GM12873 (cell line): ENCODE results near the gene DENND1B.
A peak's percentile ranks its signal among the peaks of the same experiment; 100 is the strongest.

Experiments used
- TF ChIP-seq, protein P1 (sequence below): IDR thresholded peaks from 2 replicates; pipeline ENCODE4 v1.5.1; 2012; ENCODE audit warnings: low read depth, mild to moderate bottlenecking, moderate library complexity, low read length, control low read depth; ENCODE audit not compliant: insufficient read depth; ENCODE audit errors: missing control alignments

Gene DENND1B

GRCh38 chr1:197737916-197738315 lies 37.4 kb downstream of the DENND1B start:
- TF ChIP-seq, protein P1, sequence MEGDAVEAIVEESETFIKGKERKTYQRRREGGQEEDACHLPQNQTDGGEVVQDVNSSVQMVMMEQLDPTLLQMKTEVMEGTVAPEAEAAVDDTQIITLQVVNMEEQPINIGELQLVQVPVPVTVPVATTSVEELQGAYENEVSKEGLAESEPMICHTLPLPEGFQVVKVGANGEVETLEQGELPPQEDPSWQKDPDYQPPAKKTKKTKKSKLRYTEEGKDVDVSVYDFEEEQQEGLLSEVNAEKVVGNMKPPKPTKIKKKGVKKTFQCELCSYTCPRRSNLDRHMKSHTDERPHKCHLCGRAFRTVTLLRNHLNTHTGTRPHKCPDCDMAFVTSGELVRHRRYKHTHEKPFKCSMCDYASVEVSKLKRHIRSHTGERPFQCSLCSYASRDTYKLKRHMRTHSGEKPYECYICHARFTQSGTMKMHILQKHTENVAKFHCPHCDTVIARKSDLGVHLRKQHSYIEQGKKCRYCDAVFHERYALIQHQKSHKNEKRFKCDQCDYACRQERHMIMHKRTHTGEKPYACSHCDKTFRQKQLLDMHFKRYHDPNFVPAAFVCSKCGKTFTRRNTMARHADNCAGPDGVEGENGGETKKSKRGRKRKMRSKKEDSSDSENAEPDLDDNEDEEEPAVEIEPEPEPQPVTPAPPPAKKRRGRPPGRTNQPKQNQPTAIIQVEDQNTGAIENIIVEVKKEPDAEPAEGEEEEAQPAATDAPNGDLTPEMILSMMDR, result no peak

GRCh38 chr1:197736685-197737084 lies 38.6 kb downstream of the DENND1B start:
- TF ChIP-seq, protein P1, result no peak

DNA sequence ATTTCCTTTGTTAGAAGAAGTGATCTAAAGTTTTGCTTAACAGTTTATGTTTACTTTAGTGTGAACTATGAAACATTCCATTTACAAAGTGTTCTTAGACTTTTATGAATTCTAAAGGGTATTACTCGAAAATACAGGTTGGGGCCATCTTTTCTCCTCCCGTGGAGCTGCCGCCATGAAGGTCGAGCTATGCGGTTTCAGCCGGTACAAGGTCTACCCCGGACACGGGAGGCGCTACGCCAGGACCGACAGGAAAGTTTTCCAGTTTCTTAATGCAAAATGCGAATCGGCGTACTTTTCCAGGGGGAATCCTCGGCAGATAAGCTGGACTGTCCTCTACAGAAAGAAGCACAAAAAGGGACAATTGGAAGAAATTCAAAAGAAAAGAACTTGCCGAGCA lies 39.8 kb downstream of the DENND1B start:
- TF ChIP-seq, protein P1, result no peak

DNA sequence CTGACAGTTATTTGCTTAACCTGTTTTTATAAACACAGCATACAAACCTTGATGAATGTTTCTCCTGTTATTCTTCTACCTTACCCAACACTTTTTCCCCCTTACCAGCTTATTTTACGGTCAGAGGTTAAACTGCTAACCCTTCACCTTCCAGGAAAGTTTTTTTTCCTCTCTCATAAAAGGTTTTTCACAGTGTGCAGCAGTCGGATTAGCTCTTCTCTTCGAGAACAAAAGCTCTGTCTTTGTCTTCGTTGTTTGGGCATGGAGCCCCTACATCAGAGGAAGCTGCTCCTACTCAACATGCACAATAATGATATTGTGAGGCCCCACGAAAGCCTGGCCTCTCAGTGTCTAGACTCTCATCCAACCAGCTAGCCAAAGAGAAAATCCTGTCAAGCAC lies 42.0 kb downstream of the DENND1B start:
- TF ChIP-seq, protein P1, result no peak

- TF ChIP-seq, protein P1, result no peak
Measured at GRCh38 chr1:197732187-197732586, 43.1 kb downstream of the DENND1B start.

GRCh38 chr1:197731449-197731848 lies 43.8 kb downstream of the DENND1B start:
- TF ChIP-seq, protein P1, result peak; percentile 3

DNA sequence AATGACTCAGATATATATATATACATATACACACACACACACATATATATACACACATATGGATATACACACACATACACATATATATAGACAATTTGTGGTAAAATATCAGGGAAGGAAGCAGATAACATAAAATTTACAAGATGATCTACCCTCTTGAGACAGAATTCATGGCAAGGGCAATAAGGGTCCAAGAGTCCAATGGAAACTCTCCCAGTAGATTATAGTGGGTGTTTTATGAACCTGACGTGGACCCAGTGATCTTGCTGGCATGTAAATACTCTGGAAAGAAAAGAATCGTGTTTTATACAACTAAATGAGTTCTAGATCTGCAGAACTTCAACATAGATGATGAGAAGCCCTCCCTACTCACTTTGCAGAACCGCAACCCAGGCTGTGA lies 49.3 kb downstream of the DENND1B start:
- TF ChIP-seq, protein P1, result no peak
